Measurements from ENCODE around the gene SLC41A3.
"Not testable (repeated sequence)": the region's sequence is repeated elsewhere in the genome, so short reads cannot be mapped to it uniquely, and the experiment has no call there.

Gene SLC41A3

DNA sequence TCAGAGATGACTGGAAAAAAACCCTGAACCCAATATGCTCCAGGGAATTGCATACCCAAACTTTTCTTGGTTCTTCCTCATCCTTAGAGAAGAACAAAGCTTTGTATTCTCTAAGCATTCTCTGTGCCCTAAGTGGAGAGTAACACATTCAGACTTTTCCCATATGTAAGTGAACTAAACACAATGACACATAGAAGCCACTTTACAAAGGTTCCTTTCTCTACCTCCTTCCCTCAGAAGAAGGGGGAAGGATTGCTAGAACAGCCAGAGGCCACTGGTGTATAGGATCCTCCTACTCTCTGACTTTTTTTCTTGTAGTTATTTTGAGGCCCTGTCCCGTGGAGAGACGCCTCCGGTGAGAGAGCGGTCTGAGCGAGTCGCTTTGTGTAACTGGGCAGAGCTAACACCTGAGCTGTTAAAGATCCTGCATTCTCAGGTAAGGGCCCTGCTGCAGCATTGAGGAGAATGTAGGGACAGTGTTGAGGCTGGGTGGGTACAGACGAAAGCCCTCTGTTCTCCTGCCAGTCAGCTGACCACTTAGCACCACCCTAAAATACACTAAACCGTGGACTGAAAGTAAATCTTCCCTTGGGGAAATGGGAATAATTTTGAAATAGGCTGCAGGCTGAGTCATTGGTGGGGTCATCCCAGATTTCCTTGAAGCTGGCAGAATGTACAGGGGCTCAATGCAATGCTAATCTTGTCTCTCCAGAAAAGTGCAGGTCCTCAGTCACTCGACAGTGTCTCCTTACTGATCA lies 108.5 kb downstream of the SLC41A3 start:
- H3K36me3 ChIP-seq (ENCODE audit: insufficient read depth, low read length); H3K4me3 ChIP-seq (ENCODE audit: low read depth, low read length, poor library complexity, severe bottlenecking); H3K27ac ChIP-seq (ENCODE audit: low read depth, low read length, poor library complexity, severe bottlenecking); H3K4me1 ChIP-seq (ENCODE audit: insufficient read depth, low read length, severe bottlenecking); H3K9me2 ChIP-seq (ENCODE audit: low read depth, low read length); H3K9ac ChIP-seq (ENCODE audit: low read length); H3F3A ChIP-seq (ENCODE audit: insufficient read depth, low read length); H3K79me2 ChIP-seq (ENCODE audit: insufficient read depth, low read length); H3K4me2 ChIP-seq (ENCODE audit: low read length); H4K20me1 ChIP-seq (ENCODE audit: insufficient read depth, low read length); H3K27me3 ChIP-seq (ENCODE audit: insufficient read depth, low read length); H2AFZ ChIP-seq (ENCODE audit: low read length); H3K9me3 ChIP-seq (ENCODE audit: low read length): not testable (repeated sequence)

DNA sequence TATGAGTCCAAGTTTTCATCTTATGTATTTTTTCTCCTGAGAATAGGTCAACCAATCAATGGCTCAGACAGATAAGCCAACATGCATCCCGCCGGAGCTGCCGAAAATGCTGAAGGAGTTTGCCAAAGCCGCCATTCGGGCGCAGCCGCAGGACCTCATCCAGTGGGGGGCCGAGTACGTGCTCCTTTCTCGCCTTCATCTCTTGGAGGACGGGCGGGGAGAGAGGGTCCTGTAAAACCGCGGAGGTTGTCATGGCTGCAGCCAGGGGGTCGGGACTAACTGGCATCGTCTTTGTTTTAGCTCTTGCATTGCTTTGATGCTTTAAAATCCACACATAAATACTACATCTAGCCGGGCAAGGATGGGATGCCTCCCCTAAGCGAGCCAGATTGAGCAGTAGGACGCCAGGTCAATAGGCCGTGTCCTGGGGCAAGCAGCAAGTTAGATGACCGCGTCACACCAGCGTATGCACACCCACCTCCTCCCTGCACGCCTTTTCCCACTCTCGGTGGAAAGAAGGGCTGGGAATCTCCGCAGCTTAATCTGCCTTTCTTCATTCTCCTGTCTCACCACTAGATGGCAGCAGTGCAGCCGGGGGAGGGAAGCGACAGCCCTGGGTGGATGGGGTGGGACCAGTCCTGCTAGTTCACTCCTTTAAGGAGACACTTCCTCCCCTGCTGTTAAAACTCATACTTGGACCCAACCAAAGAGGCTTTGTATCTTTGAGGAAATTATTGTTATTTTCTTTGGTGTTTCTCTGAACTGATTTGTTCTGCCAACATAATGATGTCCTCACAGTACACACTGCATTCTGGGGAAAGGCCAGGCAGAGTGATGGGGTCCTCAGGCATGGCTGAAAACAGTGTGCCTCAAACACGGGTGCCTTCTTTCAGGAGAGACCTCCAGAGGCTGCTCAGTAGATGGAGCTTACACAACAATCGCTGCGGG lies 111.7 kb downstream of the SLC41A3 start:
- not testable (repeated sequence) for H3K9me3 ChIP-seq (ENCODE audit: low read length); H3K27me3 ChIP-seq (ENCODE audit: insufficient read depth, low read length); H2AFZ ChIP-seq (ENCODE audit: low read length); H3K4me3 ChIP-seq (ENCODE audit: low read depth, low read length, poor library complexity, severe bottlenecking); H3K79me2 ChIP-seq (ENCODE audit: insufficient read depth, low read length); H3K9me2 ChIP-seq (ENCODE audit: low read depth, low read length); H3K4me2 ChIP-seq (ENCODE audit: low read length); H3K27ac ChIP-seq (ENCODE audit: low read depth, low read length, poor library complexity, severe bottlenecking); H3K36me3 ChIP-seq (ENCODE audit: insufficient read depth, low read length); H3K4me1 ChIP-seq (ENCODE audit: insufficient read depth, low read length, severe bottlenecking); H4K20me1 ChIP-seq (ENCODE audit: insufficient read depth, low read length); H3K9ac ChIP-seq (ENCODE audit: low read length); H3F3A ChIP-seq (ENCODE audit: insufficient read depth, low read length)
- TF ChIP-seq, protein P1, sequence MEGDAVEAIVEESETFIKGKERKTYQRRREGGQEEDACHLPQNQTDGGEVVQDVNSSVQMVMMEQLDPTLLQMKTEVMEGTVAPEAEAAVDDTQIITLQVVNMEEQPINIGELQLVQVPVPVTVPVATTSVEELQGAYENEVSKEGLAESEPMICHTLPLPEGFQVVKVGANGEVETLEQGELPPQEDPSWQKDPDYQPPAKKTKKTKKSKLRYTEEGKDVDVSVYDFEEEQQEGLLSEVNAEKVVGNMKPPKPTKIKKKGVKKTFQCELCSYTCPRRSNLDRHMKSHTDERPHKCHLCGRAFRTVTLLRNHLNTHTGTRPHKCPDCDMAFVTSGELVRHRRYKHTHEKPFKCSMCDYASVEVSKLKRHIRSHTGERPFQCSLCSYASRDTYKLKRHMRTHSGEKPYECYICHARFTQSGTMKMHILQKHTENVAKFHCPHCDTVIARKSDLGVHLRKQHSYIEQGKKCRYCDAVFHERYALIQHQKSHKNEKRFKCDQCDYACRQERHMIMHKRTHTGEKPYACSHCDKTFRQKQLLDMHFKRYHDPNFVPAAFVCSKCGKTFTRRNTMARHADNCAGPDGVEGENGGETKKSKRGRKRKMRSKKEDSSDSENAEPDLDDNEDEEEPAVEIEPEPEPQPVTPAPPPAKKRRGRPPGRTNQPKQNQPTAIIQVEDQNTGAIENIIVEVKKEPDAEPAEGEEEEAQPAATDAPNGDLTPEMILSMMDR (IDR thresholded peaks at IDR 0.05; ENCODE audit: low read length): peak; percentile 60

DNA sequence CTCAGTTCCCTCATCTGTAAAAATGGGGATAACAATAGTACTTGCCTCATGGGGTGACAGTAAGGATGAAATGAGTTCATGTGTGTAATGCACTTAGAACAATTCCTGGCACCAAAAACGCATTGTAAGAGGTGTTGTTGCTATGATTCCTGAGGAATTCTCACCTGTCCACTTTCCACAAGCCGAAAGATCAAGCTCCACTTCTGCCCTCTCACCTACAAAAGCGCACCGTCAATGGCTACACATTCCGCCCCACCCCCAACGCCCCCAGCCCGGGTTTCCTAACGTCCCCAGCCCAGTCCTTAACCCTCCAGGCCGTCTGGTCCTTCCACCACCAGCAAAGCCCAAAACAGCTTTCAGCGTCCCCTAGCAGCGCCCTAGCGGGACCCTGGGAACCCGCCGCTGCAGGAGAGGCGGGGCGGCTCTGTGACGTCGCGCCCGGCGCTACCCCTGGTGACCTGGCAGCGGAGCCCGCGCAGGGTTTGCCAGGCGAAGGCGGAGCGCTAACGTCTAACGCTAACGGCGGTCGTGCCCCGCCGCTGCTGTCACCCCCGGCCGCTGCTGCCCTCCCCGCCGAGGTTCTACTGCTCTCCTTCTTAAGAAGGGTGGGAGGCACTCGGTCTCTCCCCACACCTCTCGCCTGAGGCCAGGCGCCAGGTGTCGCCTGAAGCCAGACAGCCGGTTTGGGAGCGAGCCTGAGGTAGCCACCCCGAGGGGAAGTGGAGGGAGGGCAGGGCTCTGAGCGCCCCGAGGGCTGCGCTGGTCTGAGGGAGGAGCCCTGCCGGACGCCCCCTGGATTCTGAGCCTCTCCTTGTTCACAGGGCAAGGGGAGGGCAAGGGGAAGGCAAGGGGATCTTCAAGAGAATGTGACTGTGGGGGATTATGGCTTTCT lies 115.0 kb downstream of the SLC41A3 start, which contains the start of gene ROPN1B:
Gene ROPN1B, plus strand, starts transcription at position 478 of the 892 bp plus-strand sequence. CDS start 2,877 bp downstream, outside the sequence.
- not testable (repeated sequence) for H3K9me2 ChIP-seq (ENCODE audit: low read depth, low read length); H3K4me1 ChIP-seq (ENCODE audit: insufficient read depth, low read length, severe bottlenecking); H3K9ac ChIP-seq (ENCODE audit: low read length); H3K4me3 ChIP-seq (ENCODE audit: low read depth, low read length, poor library complexity, severe bottlenecking); H3K36me3 ChIP-seq (ENCODE audit: insufficient read depth, low read length); H2AFZ ChIP-seq (ENCODE audit: low read length); H3K27ac ChIP-seq (ENCODE audit: low read depth, low read length, poor library complexity, severe bottlenecking); H3K4me2 ChIP-seq (ENCODE audit: low read length); H3K9me3 ChIP-seq (ENCODE audit: low read length); H3K27me3 ChIP-seq (ENCODE audit: insufficient read depth, low read length); H3F3A ChIP-seq (ENCODE audit: insufficient read depth, low read length); H4K20me1 ChIP-seq (ENCODE audit: insufficient read depth, low read length); H3K79me2 ChIP-seq (ENCODE audit: insufficient read depth, low read length)

DNA sequence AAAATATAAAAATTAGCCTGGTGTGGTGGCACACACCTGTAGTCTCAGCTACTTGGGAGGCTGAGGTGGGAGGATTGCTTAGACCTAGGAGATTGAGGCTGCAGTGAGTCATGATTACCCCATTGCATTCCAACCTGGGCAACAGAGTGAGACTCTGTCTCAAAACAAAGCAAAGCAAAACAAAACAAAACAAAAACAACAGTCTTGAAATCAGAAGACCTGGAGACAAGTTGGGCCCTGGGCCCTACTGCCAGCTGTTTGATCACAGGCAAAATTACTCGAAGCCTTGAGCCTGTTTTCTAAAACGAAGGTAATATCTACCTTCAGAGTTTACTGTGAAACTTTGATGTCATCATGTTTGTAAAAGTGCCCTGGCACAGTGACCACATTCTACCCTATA lies 115.8 kb downstream of the SLC41A3 start:
- H4K20me1 ChIP-seq (ENCODE audit: insufficient read depth, low read length); H2AFZ ChIP-seq (ENCODE audit: low read length); H3K27ac ChIP-seq (ENCODE audit: low read depth, low read length, poor library complexity, severe bottlenecking); H3K9me2 ChIP-seq (ENCODE audit: low read depth, low read length); H3K4me1 ChIP-seq (ENCODE audit: insufficient read depth, low read length, severe bottlenecking); H3K9me3 ChIP-seq (ENCODE audit: low read length); H3F3A ChIP-seq (ENCODE audit: insufficient read depth, low read length); H3K79me2 ChIP-seq (ENCODE audit: insufficient read depth, low read length); H3K4me2 ChIP-seq (ENCODE audit: low read length); H3K9ac ChIP-seq (ENCODE audit: low read length); H3K27me3 ChIP-seq (ENCODE audit: insufficient read depth, low read length); H3K36me3 ChIP-seq (ENCODE audit: insufficient read depth, low read length); H3K4me3 ChIP-seq (ENCODE audit: low read depth, low read length, poor library complexity, severe bottlenecking): not testable (repeated sequence)
